CD4-positive, alpha-beta T cell treated with Interleukin-17A for 1 hour (primary cell): ENCODE measurements around the gene SIRT3.

Experiments used
- DNase-seq: peaks from one replicate; pipeline ENCODE4 v3.0.0-alpha.2; 2020

Gene SIRT3

GRCh38 chr11:270451-271318 lies 34.5 kb upstream of the SIRT3 start:
- no peak for DNase-seq

- peak; percentile 81 for DNase-seq
Observed at GRCh38 chr11:269146-269890, 33.2 kb upstream of the SIRT3 start.

GRCh38 chr11:268716-269145 lies 32.6 kb upstream of the SIRT3 start:
- DNase-seq, result peak; percentile 71

GRCh38 chr11:267491-267994 lies 31.4 kb upstream of the SIRT3 start:
- DNase-seq, result peak; percentile 64

GRCh38 chr11:266676-267439 lies 30.7 kb upstream of the SIRT3 start:
- peak; percentile 51 for DNase-seq

GRCh38 chr11:261624-262023 lies 25.5 kb upstream of the SIRT3 start:
- DNase-seq, result no peak

- no peak for DNase-seq
Observed at GRCh38 chr11:259413-259812, 23.3 kb upstream of the SIRT3 start.

GRCh38 chr11:257766-258493 lies 21.8 kb upstream of the SIRT3 start:
- DNase-seq, result no peak

- DNase-seq, result no peak
Observed at GRCh38 chr11:256952-257737, 21.0 kb upstream of the SIRT3 start.

GRCh38 chr11:255816-256215 lies 19.7 kb upstream of the SIRT3 start:
- no peak for DNase-seq

GRCh38 chr11:255176-255575 lies 19.0 kb upstream of the SIRT3 start:
- no peak for DNase-seq

- DNase-seq, result no peak
Observed at GRCh38 chr11:253886-254270, 17.7 kb upstream of the SIRT3 start.

- no peak for DNase-seq
Observed at GRCh38 chr11:253160-253885, 17.2 kb upstream of the SIRT3 start.

GRCh38 chr11:252666-253065 lies 16.5 kb upstream of the SIRT3 start:
- DNase-seq, result no peak

- DNase-seq, result peak; percentile 10
Observed at GRCh38 chr11:251550-251949, 15.4 kb upstream of the SIRT3 start.

- DNase-seq, result peak; percentile 86
Observed at GRCh38 chr11:250740-251299, 14.7 kb upstream of the SIRT3 start.

- DNase-seq, result no peak
Observed at GRCh38 chr11:250274-250673, 14.1 kb upstream of the SIRT3 start.

- DNase-seq, result no peak
Observed at GRCh38 chr11:249062-249461, 12.9 kb upstream of the SIRT3 start.

GRCh38 chr11:244376-244775 lies 8.2 kb upstream of the SIRT3 start:
- DNase-seq, result no peak

GRCh38 chr11:241634-242033 lies 5.5 kb upstream of the SIRT3 start:
- DNase-seq, result no peak

- DNase-seq, result no peak
Observed at GRCh38 chr11:240315-240714, 4.2 kb upstream of the SIRT3 start.
